Erythroblast (primary cell): ENCODE results near the gene NEURL3.

Experiments
- GATA1 ChIP-seq: IDR thresholded peaks from 2 replicates; pipeline ENCODE4 v1.6.1; 2011; ENCODE audit warnings: low read depth, mild to moderate bottlenecking, control low read depth, low read length, moderate library complexity
- POLR2A ChIP-seq: IDR thresholded peaks from 2 replicates; pipeline ENCODE4 v1.6.1; 2011; ENCODE audit warnings: mild to moderate bottlenecking, low read length

DNA sequence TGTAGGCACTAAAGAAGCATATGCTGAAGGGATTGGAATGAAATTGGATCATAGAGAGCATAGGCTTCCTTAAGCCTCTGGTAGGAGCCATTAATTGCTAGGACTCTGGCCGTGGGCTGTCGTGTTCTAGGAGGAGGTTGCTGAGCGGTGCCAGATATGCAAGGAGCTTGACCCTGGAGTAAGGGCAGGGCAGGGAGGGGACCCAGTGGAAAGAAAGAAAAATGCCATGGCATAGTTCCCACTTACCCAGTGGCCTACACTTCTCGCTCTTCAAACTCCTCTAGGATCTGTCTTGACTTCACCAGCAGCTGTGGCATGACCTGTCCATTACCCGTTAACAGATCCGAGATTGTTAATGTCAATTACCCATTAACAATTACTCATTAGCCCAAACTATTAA is 53.1 kb downstream of the NEURL3 start:
- TF ChIP-seq POLR2A (no peak), GATA1 (no peak)
